ENCODE measurements around the gene ZBTB20. TPM values are rescaled to one million over a fixed set of nuclear protein-coding genes. Genes with fewer than 3 reads are reported as not detected.

ZBTB20 gene
- total RNA-seq, 1 donor from 2014 or later, result 11.2 TPM

DNA sequence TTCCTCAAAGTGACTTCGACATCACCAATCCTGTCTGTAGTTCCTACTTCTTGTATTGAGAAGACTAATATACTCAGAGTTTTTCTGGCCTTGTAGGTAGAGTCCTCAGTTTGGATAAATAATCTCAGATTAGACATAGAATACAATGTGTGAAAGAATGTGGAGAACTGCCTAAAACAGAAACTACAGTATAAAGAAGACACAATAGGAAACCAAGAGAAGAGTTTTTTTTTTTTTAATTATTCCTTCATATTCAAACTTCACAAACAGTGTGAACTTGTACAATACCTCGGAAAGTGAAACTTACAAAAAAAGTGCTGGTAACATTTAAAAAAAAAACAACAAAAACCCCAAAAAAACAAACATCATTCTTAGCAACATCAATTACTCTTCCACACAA, 832.8 kb downstream of the ZBTB20 start:
- DNase-seq (ENCODE audit: low read depth), result no peak

DNA sequence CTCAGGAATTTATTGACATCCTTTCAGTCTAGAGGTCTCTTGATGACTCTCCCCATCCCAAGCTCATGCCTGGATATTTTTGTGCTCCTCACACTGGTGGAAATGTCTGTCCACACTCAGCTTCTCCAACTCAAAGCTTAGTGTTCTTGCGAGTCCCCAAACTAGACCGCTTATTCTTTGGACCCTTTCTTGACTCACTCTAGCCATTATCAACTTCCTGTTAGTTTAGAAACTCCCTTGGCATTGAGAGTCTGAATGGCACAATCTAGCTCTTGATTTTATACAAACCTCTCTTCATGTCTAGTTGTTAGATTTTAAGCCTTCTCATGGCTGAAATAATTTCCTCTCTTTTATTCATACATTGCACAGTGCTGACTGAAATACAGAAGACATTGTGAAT, 833.7 kb downstream of the ZBTB20 start:
- TF ChIP-seq, protein P1, sequence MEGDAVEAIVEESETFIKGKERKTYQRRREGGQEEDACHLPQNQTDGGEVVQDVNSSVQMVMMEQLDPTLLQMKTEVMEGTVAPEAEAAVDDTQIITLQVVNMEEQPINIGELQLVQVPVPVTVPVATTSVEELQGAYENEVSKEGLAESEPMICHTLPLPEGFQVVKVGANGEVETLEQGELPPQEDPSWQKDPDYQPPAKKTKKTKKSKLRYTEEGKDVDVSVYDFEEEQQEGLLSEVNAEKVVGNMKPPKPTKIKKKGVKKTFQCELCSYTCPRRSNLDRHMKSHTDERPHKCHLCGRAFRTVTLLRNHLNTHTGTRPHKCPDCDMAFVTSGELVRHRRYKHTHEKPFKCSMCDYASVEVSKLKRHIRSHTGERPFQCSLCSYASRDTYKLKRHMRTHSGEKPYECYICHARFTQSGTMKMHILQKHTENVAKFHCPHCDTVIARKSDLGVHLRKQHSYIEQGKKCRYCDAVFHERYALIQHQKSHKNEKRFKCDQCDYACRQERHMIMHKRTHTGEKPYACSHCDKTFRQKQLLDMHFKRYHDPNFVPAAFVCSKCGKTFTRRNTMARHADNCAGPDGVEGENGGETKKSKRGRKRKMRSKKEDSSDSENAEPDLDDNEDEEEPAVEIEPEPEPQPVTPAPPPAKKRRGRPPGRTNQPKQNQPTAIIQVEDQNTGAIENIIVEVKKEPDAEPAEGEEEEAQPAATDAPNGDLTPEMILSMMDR (conservative IDR thresholded peaks at IDR 0.05; ENCODE audit: low read depth, low read length), result no peak
- no peak overlapping the region for H3K4me3 ChIP-seq (ENCODE audit: low read depth, low read length)
- no peak for DNase-seq (ENCODE audit: low read depth)

More for the DNA sequence above, 832.8 kb downstream of the ZBTB20 start:
- TF ChIP-seq, protein P1 (conservative IDR thresholded peaks at IDR 0.05; ENCODE audit: low read depth, low read length), result no peak
- H3K4me3 ChIP-seq (ENCODE audit: low read depth, low read length), result no peak overlapping the region

DNA sequence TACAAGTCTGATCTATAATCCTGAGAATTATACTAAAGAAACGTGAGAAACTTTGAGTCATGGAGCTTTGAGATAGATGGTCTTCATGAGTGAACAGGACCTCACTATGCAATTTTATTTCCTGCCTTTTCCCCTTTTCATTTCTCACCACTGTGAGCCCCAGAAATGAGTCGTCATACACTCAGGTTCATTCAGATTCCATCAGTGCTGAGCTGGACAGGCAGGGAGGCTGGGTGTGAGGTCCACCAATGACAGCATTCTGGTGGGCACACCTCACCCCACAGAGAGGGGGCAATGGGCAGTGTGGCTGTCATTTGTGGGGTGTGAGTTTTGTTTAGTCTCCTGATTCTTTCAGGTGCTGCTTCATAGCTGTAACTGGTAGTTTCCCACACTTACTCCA, 836.4 kb downstream of the ZBTB20 start:
- TF ChIP-seq, protein P1 (conservative IDR thresholded peaks at IDR 0.05; ENCODE audit: low read depth, low read length), result no peak
- no peak overlapping the region for H3K4me3 ChIP-seq (ENCODE audit: low read depth, low read length)
- DNase-seq (ENCODE audit: low read depth), result no peak

DNA sequence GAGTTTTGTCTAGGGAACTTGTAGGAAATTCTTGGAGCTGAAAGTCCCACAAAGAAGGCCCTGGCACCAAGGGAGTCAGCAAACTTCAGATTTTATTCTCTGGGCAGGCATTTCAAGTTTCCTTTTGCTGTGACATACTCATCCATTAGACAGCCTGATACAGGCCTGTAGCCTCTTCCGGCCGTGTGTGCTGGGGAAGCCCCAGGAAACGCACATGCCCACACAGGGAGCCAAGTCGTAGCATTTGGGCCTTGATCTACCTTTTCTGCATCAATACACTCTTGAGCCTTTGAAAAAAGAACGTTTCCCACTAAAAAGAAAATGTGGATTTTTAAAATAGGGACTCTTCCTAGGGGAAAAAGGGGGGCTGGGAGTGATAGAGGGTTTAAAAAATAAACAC, 838.3 kb downstream of the ZBTB20 start:
- no peak for DNase-seq (ENCODE audit: low read depth)
- no peak overlapping the region for H3K4me3 ChIP-seq (ENCODE audit: low read depth, low read length)
- TF ChIP-seq, protein P1 (conservative IDR thresholded peaks at IDR 0.05; ENCODE audit: low read depth, low read length), result no peak

DNA sequence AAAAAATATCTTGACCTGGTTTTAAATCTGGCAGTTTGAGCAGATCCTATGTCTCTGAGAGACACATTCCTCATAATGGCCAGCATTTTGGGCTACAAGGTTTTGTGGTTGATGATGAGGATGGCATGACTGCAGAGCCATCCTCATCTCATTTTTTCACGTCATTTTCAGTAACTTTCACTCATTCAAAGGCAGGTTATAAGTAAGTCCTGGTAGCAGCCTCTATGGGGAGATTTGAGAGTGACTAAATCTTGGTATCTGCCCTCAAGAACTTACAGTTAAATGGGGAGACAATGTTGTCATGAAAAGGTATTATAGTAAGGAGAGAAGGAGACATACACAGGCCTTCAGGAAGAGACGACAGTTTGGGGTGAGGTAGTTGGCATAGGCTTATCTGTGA, 838.7 kb downstream of the ZBTB20 start:
- TF ChIP-seq, protein P1 (conservative IDR thresholded peaks at IDR 0.05; ENCODE audit: low read depth, low read length), result no peak
- H3K4me3 ChIP-seq (ENCODE audit: low read depth, low read length), result no peak overlapping the region
- no peak for DNase-seq (ENCODE audit: low read depth)

DNA sequence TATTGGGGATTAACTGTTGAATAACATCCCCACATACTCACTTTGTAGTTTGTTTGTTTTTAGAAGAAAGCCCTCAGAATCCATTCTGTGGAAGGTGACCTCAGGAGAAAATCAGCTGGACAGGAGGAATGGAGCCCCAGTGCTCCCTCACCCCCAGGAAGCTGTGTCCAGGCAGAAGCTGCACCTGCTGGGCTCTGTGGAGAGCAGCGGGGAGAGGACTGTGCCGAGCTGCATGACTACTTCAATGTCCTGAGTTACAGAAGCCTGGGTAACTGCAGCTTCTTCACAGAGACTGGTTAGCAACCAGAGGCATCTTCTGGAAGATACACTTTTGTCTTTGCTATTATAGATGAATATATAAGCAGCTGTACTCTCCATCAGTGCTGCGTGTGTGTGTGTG, 839.3 kb downstream of the ZBTB20 start:
- TF ChIP-seq, protein P1 (conservative IDR thresholded peaks at IDR 0.05; ENCODE audit: low read depth, low read length), result no peak
- H3K4me3 ChIP-seq (ENCODE audit: low read depth, low read length), result no peak overlapping the region
- DNase-seq (ENCODE audit: low read depth), result no peak

DNA sequence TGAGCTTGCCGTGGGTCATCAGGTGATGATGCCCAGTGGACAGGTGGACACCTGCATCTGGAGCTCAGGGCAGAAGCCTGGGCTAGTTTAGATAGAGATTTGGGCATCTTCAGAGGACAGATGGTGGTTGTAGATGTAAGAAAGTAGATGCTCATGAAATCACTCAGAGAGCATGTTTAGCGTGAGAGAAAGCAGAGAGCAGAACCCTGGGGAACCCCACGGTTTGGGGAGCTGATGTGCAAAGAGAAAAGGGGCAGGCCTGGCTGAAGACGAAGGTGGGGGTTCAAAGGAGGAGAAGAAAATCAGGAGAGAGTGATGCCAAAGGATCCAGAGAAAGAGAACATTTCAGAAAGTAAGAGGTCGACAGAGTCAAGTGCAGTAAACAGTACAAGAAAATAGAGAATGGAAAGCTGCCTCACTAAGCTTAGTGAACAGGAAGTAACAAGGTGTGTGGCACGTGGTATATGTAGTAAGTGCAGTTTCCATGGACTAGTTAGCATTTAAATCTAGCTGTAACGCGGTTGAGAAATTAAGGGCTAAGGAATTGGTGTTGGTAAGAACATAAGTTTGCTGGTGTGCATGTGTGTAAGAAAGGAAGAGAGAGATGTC, 839.8 kb downstream of the ZBTB20 start:
- TF ChIP-seq, protein P1 (conservative IDR thresholded peaks at IDR 0.05; ENCODE audit: low read depth, low read length), result no peak
- no peak for DNase-seq (ENCODE audit: low read depth)
- H3K4me3 ChIP-seq (ENCODE audit: low read depth, low read length), result no peak overlapping the region
